ENCODE data around the gene QSOX2.
A peak's percentile ranks its signal among the peaks of the same experiment; 100 is the strongest.

QSOX2 gene

GRCh38 chr9:136245219-136246150 lies at the start of gene QSOX2:
Gene QSOX2 (minus strand): TSS chr9:136245812. CDS start chr9:136245803, 9 bp downstream.
- DNase-seq (ENCODE audit: low read depth): peak; percentile 70

GRCh38 chr9:136295055-136295454 lies 49.4 kb upstream of the QSOX2 start:
- DNase-seq (ENCODE audit: low read depth): no peak

GRCh38 chr9:136294437-136294836 lies 48.8 kb upstream of the QSOX2 start:
- DNase-seq (ENCODE audit: low read depth): no peak

- no peak for DNase-seq (ENCODE audit: low read depth)
These were observed 48.0 kb upstream of the QSOX2 start for GRCh38 chr9:136293476-136294077.

- DNase-seq (ENCODE audit: low read depth): no peak
These were observed 47.2 kb upstream of the QSOX2 start for GRCh38 chr9:136292591-136293448.

- DNase-seq (ENCODE audit: low read depth): no peak
These were observed 46.5 kb upstream of the QSOX2 start for GRCh38 chr9:136292026-136292538.

- DNase-seq (ENCODE audit: low read depth): no peak
These were observed 45.9 kb upstream of the QSOX2 start for GRCh38 chr9:136291306-136292025.

- DNase-seq (ENCODE audit: low read depth): no peak
These were observed 44.9 kb upstream of the QSOX2 start for GRCh38 chr9:136290508-136291000.

- no peak for DNase-seq (ENCODE audit: low read depth)
These were observed 44.3 kb upstream of the QSOX2 start for GRCh38 chr9:136289651-136290507.

GRCh38 chr9:136287960-136288753 lies 42.5 kb upstream of the QSOX2 start:
- DNase-seq (ENCODE audit: low read depth): no peak

GRCh38 chr9:136286987-136287379 lies 41.4 kb upstream of the QSOX2 start:
- DNase-seq (ENCODE audit: low read depth): no peak

GRCh38 chr9:136286359-136286986 lies 40.9 kb upstream of the QSOX2 start:
- DNase-seq (ENCODE audit: low read depth): no peak

- no peak for DNase-seq (ENCODE audit: low read depth)
These were observed 40.1 kb upstream of the QSOX2 start for GRCh38 chr9:136285501-136286358.

GRCh38 chr9:136284951-136285350 lies 39.3 kb upstream of the QSOX2 start:
- DNase-seq (ENCODE audit: low read depth): no peak

- no peak for DNase-seq (ENCODE audit: low read depth)
These were observed 38.7 kb upstream of the QSOX2 start for GRCh38 chr9:136284311-136284710.

- DNase-seq (ENCODE audit: low read depth): peak; percentile 64
These were observed 38.0 kb upstream of the QSOX2 start for GRCh38 chr9:136283291-136284235.

All from fibroblast of gingiva (primary cell).